Stimulated activated CD4-positive, alpha-beta T cell treated with anti-CD3 and anti-CD28 coated beads, TNF-alpha, amount 100 ng/mL, for 4 hours (primary cell): Measurements from ENCODE around the gene RCOR2.
"Not testable (repeated sequence)": the region's sequence is repeated elsewhere in the genome, so short reads cannot be mapped to it uniquely, and the experiment has no call there.

ENCODE experiments used
- DNase-seq, 3 experiments: peaks; one replicate each; pipeline ENCODE4 v3.0.0-alpha.2; 2020; ENCODE audit warnings: low read depth in 3 of 3

RCOR2 gene

DNA sequence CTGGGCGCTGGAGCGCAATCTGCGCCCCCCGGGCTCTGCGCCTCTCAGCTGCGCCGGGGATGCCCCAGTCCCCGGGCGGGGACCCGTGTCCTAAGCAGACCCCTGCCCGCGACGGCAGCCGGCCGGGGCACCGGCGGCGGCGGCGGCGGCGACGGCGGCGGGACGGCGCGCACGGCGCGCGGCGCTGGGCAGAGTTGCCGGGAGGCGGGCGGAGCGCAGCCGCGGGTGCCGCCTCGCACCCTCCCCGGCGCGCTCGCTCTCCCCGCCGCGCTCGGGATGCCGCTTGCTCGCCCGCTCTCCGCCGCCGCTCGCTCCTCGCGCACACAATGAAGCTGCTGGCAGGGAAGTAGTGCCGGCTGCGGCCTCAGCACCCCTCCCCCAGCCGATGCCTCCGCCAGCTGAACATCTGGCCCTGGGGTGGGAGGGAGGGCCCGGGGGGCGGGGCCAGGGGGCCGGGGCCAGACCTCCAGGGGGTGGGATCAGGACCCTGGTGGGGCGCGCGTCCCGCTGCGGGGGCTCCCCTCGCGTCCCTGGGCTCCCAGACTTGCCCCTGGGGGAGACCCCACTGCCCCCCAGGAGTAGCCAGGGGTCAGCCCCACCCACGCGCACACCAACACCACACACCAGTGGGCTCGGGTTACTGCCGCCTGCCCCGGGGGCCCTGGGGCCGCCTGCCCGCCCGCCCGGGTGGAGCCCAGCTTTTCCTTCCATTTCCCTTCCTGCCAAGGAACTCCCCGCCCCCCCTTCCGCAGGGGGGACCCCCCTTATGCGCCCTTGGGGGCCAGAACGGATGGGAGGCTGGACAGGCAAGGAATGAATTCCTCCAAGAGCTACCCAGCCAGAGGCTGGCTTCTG, at the start of gene RCOR2:
Gene RCOR2, minus strand, starts transcription at position 328 of the 855 bp plus-strand sequence. CDS start 708 bp downstream, outside the sequence.
- peak; percentile 34 to 50 (median 47) for DNase-seq

DNA sequence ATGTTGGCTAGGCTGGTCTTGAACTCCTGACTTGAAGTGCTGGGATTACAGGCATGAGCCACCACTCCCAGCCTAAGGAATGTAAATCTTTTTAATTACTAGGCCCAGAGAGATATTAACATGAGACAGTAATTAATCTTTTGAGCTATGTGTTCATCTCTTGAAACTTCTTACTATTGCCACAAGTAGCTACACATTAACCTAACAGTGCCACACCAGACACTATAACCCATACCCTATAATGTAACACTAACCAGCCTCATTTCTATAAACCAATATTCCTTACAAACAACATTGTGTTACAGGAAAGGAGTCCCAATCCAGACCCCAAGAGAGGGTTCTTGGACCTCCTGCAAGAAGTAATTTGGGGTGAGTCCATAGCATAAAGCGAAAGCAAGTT, 49.5 kb upstream of the RCOR2 start:
- no peak for DNase-seq

DNA sequence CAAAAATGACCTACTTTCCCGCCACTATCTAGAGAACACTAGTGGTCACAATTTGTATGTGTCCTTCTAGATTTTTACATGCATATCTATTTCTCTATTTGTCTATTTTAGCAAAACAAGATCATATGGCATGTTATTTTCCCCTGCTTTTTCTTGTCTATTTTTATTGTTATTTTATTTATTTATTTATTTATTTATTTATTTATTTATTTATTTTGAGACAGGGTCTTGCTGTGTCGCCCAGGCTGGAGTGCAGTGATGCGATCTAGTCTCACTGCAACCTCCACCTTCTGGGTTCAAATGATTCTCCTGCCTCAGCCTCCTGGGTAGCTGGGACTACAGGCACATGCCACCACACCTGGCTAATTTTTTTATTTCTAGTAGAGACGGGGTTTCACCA, 46.9 kb upstream of the RCOR2 start:
- DNase-seq = not testable (repeated sequence)

DNA sequence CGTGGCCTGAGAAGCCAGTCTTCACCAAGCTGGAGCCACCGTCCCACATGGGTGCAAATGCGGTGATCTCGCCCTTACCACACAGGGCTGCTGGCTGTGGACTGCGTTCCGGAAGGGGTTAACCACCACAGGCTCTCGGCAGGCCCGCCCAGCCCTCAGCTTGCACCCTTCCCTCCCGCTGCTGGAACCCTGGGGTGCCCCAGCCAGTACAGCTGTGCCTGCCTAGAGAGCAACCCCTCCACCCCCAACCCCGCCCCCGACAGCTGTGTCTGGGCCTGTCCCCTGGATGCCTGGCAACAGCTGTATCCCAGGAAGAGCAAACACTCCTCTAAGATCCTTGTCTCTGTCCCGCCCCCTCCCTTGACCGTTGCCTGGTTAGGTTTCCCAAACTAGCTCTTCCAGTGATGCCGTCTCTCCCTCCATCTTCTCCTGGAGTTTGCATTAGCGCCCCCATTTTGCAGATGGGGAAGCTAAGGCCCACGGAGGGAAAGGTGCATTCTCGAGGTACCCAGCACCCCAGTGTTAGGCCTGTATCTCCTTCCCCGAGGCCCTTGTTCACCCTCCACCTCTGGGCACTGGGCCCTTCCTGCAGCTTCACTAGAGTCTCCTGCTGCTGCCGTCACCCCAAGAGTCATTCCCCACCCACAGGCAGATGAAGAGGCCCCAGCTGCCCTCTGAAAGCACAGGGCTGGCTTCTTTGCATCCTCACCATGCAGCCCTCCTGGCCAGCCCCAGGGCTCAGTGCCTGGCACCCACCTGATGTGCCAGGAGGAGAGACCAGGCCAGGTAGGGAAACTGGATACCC, 44.8 kb upstream of the RCOR2 start:
- DNase-seq = no peak

DNA sequence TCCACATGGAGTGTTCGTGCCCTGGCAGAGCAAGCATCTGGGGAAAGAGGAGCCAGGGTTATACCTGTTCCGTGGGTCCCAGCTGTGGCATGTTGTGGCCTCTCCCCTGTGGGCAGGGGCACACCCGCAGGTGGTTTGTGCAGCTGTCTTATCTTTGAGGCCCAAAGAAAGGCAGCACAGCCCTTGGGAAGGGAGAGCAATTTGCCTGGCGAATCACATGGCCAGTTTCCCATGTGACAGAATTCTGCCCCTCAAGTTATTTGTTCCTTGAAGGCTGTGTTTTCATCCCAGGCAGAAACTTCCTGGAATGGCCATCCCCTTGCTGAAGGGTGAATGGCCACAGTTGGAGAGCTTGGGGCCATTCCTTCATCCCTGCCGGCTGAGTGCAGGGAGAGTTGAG, 41.0 kb upstream of the RCOR2 start:
- no peak for DNase-seq

DNA sequence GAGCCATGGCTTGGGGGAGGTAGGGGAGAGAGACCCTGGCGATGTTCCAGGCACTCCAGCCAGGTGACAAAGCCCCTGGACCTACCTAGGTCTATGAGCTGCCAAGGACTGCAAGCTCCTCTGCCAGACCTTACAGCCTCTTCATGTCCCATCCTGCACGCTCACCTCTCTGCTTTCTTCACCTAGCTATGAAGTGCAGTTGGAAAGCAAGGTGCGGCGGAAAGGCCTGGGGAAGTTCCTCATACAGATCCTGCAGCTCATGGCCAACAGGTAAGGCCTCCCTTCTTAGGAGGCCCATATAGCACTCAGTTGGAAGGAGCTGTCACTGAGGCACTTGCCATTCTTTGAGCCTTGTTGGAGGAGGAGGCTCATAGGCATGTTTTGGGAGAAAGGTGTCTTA, 35.6 kb upstream of the RCOR2 start:
- DNase-seq = no peak

DNA sequence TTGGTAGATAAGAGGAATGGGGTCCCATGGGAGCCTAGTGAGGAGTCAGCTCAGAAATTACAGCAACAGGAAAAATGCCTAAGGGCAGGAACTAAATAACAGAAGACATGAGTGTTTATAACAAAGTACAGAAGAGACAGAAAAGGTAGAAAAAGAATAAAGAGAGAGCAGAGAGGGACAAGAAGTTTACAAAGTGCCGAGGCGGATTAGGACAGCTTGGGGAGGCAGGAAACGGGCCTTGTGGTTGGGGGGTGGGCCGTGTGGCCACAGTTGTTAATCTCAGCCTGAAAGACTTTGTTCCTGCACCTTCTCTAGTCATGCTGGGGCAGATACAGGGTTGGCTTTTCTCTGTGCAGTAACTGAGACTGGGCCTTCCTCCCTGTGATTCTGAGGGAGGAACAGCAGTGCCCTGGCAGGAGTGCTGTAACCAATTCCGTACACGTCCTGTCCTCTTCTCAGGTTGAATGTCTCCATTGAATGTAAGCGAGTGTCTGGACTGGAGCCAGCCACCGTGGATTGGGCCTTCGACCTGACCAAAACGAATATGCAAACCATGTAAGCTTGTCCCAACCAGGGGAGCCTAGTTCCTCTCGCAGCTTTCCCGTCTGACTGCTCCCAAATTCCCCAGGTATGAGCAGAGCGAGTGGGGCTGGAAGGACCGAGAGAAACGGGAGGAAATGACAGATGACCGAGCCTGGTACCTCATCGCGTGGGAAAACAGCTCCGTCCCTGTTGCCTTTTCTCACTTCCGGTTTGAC, 35.0 kb upstream of the RCOR2 start:
- no peak for DNase-seq

DNA sequence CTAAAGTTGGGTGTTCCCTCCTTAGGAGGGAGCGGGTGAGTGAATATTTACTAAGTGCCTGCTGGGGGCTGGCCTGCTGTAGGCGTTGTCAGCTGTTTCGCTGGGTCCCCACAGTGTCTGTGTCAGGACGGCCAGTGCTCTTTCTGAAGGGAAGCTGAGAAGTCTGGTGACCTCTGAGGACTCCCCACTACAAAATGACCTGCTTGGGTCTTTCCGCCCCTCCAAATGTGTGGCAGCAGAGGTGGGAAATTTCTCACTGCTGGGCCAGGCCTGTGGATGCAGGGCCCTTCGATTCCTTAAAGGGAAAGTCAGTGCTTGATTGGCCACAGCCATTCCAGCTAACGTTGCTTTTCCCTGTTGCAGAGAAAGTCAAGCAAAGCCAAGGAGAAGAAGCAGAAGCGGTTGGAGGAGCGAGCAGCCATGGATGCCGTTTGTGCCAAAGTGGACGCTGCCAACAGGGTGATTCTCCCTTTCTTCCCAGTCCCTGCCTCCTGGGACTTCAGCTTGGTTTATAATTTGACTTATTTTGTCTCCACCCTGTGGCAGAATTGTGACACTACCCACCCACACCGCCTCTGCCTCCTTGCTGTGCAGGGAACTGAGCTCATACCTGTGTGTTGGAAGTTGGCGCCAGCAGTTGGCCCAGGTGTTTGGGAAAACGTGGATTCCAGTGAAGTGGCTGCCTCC, 28.7 kb upstream of the RCOR2 start:
- DNase-seq = peak; percentile 15 to 27 (median 26)

DNA sequence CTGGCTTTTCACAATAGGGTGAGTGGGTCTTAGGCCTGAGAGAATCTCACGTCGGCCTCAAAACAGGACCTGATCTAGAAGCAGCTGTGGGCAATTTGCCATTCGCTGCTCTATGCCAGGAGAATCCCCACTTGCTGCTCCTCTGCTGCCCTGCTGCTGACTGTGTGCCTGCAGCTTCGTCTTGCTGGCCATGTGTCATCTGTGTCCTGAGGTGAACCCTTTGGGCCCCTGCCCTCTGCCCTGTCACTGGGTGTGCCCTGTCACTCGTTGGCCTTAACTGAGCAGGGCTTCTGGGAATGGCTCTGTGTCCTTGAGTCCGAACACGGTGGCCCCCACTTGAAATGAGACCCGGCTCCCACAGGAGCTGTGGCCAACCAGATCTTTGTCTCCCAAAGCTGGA, 28.0 kb upstream of the RCOR2 start:
- no peak for DNase-seq

DNA sequence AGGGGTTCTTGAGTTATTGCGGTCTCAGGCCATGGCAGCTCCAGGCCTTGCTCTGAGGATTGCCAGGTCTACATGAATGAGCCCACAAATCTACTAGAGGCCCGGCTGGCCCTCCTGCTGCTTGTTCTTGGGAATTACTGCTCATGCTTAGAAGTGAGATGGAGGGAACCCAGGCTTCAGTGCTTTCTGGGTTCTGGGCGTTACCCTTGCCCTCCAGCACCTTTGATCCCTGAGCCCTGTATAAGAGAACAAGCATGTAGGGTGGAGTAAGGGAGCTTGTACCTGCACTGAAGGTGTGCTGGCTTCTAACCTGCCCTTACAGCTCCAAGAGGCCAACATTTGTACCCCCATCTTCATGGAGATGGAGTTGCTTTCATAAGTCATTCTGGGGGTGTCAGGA, 25.8 kb upstream of the RCOR2 start:
- DNase-seq = no peak

DNA sequence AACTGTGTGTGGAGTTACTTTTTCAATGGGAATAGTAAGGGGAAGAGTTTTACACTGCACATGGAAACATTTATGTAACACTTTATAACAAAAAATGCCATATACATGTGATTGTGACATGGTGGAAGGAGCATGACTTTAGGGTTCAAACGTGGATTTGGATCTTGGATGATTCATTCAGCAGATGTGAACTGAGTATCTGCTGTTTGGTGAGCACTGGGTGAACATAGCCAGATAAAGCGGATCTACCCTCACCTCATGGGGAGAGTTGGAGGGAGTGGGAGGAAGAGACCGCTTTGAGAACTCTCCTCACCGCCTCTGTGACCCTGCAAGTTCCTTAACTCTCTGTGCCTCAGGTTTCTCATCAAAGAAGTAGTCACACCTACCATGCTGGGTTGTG, 24.9 kb upstream of the RCOR2 start:
- no peak for DNase-seq

DNA sequence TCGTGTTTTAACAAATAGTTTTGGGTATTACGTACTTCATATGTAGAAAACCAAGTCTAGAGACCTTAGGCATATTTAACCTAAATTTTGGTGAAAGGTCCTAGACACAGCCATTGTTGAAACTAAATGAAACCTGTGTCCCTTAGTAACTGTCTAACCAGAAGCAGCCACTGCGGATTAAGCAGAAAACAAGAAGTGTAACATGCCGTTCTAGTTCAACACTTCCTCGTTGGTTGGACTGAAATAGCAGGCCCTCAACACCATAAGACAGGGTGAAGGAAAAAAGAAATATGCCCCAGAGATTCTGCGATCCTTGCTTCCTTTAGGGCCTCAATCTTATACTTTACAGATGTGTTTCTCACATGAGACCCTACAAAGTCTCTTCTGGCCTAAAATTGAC, 23.8 kb upstream of the RCOR2 start:
- DNase-seq = no peak

DNA sequence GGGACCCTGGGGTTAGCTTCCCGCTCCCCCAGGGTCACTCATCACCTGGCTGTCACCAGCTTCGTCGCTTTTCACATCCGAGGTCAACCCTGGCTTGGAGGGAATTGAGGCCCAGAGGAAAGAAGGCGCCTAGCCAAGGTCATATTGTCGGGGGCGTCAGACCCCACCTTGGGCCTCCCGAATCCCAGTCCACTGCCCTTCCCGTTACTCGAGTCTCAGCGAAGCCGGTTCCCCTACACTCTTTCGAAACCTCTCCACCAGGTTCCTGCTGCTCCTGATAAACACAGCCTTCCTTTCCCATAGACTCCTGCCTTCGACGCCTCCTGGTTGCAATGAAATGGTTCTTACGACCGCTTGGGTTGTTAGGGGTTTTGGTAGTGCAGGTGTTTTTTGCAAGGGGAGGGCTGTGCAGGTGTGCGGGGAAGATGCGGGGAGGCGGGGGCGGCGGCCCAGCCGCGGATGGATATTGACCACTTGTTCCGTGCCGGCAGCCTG, 22.5 kb upstream of the RCOR2 start:
- no peak for DNase-seq

DNA sequence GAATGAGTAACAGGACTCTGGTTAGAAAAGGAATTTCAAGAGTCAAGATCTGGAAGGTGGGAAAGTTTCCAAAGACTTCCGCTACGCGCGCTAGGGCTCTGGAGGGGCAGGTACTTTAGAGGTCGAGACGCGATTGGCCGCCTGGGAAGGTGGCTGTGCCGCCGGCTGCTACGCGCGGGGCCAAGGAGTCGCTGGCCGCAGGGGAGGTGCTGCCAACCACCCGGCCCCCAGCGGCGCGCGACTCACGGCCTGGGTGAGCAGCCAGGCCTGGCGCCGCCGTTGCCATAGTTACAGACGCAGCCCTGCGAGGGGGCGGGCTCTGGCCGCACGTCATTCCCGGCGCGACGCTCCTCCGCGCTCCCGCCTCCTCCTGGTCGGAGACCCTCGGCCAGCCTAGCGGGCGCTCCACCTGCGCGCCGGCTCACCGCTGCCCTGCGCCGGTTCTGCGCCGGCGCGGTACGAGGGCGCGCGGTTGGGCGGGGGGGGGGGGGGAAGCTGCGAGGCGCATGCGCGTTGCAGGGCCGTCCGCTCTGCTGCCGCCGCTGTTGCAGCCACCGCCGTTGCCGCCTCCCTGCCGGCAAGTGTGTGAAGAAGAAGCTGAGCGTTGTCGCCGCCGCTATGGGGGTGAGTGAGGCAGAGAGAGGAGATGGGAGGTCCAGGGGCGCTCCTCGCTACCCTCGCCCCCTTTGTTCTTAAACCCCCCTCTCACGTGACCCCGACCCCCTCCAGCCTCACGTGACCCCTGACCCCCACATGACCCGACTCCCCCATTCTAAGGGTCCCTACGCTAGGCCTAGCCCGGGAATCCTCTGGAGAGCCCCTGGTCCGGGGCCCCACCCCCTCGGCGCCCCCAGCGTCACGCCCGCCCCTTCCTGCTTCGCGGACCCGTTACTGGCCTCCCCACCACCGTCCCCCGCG, 21.8 kb upstream of the RCOR2 start, which contains the start of gene NAA40:
Gene NAA40, plus strand, starts transcription at position 524 of the 918 bp plus-strand sequence. Its CDS starts 95 bp downstream, at position 619.
- DNase-seq = peak; percentile 73 to 81 (median 80)

DNA sequence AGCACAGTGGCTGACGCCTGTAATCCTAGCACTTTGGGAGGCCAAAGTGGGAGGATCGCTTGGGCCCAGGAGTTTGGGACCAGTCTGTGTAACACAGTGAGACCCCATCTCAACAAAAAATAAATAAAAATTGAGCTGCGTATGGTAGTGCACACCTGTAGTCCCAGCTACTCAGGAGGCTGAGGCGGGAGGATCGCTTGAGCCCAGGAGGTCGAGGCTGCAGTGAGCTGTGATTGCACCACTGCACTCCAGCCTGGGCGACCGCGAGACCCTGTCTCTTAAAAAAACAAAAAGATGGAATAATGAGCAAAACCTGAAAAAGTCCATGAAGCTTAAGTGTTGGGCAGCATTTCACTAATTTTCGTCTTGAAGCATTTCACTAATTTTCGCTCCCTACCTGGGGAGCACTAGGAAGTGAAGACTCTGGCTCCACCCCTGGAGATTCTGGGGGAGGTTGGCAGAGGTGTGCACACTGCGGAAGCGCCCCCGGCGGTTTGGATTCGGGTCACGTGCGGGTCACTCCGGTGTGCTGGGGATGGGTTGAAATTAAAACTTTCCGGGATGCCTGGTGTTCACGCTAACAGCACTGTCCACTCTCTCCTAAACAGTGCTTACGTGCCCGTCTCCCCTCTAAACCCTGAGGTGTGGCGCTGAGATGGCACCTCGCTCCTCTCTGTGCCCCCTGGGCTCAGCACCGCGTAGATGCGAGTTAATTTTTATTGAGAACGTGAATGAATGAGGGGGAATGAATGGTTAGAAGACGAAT, 20.9 kb upstream of the RCOR2 start:
- no peak for DNase-seq

DNA sequence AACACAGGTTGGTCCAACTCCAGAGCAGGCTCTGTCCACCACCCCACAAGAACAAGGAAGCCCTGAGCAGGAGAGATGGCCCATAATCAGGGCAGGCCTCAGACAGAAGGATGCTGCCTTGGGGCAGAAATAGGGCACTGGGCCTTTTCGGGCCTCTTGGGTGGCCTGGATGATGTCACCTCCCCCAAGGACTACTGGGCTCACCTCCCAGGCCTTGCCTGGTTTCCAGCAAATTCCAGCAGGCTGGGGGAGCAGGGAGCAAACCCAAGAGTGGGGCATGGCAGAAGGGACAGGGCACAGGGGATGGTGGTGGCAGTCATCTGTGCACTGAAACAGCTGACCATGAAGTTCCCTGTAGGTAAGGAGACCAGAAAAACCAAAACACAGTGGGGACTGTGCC, 16.5 kb upstream of the RCOR2 start:
- no peak for DNase-seq

DNA sequence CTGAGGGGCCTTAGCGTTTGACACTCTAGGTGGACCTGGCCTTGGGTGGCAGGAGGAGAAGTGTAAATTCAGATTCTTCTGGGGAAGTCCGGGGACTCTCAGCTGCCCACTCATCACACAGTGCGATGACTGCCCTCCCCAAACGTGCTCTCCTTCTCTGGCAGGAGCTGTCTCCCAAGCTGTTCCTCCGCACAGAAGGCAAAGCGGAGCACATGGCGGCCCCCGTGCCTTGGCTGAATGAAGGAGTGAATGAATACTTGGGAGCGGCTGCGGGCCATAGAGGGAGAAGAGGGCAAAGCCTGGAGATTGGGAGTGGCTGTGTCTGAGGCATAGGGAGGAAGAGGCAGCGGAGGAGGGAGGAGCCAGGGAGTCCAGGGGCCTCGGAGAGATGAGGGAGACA, 14.9 kb upstream of the RCOR2 start:
- no peak for DNase-seq

DNA sequence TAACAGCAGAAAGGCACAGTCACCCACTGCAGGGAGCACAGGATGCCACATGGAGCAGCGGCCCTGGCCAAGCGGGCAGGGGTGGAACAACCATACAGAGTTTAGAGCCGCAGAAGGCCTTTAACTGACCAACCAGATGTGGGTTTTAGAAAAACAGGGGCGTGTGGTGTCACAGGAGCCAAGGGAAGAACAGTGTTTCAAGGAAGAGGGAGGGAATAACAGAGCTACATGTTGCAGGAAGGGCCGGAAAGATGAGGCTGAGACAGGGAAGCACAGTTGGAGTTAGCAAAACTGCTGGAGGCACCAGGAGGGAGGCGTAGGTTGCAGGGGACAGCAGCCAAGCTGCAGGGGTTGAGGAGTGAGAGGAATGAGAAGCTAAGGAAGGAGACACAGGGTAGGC, 14.1 kb upstream of the RCOR2 start:
- no peak for DNase-seq

DNA sequence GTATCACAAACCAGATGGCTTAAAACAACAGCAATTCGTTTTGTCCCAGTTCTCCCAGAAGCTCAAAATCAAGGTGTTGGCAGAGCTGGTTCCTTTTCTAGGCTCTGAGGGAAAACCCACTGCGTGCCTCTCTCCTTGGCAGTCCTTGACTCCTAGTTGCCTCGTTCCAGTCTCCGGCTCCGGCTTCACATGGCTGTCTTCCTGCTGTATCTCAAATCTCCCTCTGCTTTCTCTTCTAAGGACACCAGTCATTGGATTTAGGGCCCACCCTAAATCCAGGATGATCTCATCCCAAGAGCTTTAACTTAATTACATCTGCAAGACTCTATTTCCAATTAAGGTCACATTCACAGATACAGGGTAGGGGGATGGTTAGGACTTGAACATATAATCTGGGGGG, 12.7 kb upstream of the RCOR2 start:
- DNase-seq = no peak
